ENCODE data around the gene SLC30A2. TPM values are rescaled to one million over a fixed set of nuclear protein-coding genes. Genes with fewer than 3 reads are reported as not detected.

Gene SLC30A2
- total and polyA plus RNA-seq, 2 of the 13 experiments (the other 11 are each of a cell fraction or from before 2014, with no cell fraction given), result not detected

DNA sequence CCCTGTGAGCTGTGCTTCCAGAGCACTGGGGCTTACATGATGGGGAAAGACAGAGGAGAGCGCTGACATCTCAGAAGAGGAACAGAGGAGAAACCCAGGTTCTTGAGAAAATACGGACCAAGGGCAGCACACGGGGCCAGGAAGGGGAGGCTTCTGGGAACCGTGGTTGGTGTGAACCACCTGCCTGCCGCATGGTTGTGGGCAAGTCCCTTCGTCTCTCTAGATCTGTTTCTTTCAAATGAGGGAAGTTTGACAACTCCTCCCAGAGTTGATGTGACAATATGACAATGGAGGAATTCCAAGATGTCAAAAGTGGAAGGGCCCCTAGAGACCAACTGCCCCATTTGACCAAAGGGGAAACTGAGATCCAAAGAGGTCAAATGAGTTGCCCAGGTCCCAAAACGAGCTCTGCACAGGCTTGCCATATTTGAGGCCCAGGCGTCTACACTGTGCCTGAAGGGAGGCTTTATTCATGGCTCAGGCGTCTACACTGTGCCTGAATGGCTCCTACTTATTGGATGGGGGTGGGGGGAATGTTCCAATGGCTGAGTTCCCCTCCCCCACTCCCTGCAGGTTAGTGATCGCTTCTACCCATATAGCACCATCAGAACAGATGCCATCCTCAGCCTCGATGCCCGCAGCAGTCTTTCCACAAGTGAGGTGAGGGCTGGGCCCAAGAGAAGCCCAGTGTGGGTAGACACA lies 13.1 kb downstream of the SLC30A2 start:
- Histone ChIP-seq H3K27me3 (ENCODE audit: control insufficient read depth in 1 of 2, insufficient read depth in 2 of 2, low read length in 2 of 2) (peaks cover 0 to 27% of the 10 kb centered on the region in 2 experiments; a peak in 4 of 5 replicates), H3K9ac (ENCODE audit: insufficient read depth, low read depth, low read length) (no peak overlapping the region), H3K4me3 (replicated peaks in 1 of 3; ENCODE audit: insufficient read depth in 1 of 3, low read depth in 2 of 3, low read length in 3 of 3) (no peak overlapping the region), H3K4me1 (ENCODE audit: insufficient read depth, low read length) (peaks cover 55% of the 10 kb centered on the region), H3K36me3 (replicated peaks in 1 of 2; ENCODE audit: control insufficient read depth in 1 of 2, insufficient read depth in 2 of 2, low read length in 2 of 2) (no peaks in the 10 kb centered on the region), H3K79me2 (ENCODE audit: insufficient read depth, low read length) (no peaks in the 10 kb centered on the region), H4K20me1 (ENCODE audit: insufficient read depth, low read length) (no peaks in the 10 kb centered on the region), H2AFZ (ENCODE audit: low read length) (no peak overlapping the region), H3K4me2 (ENCODE audit: low read depth, low read length) (no peak overlapping the region), H3K9me3 (ENCODE audit: low read length) (no peaks in the 10 kb centered on the region), H3K27ac (ENCODE audit: extremely low read length, insufficient read depth, low read length) (no peak overlapping the region)
- ATAC-seq (no peak), FAIRE-seq (no peak), DNase-seq (ENCODE audit: low spot score) (no peak)
- no TSS peak for BruUV-seq (replicated peaks)
- WGBS (ENCODE audit: low lambda C conversion rate), result 37% methylated on average over 11 of the region's 12 CpGs
- intact Hi-C loops (cut with micrococcal nuclease; ENCODE audit: unreplicated experiment) (no loop called here), in situ Hi-C loops (cut with HindIII; ENCODE audit: extremely low pct_ligation_motif_present, low pct_unique_long_range_greater_than_20kb) (no loop called here)
- TF ChIP-seq ZNF124 (CRISPR knock-in tag; IDR thresholded peaks at IDR 0.05) (no peak), ISL2 (CRISPR knock-in tag; IDR thresholded peaks at IDR 0.05) (no peak), NFIC (IDR thresholded peaks at IDR 0.05; ENCODE audit: low read length) (no peak), RNF2 (conservative IDR thresholded peaks at IDR 0.05; ENCODE audit: low read depth) (no peak), ZNF326 (CRISPR knock-in tag; IDR thresholded peaks at IDR 0.05; ENCODE audit: borderline replicate concordance) (no peak), MTA1 (CRISPR knock-in tag; IDR thresholded peaks at IDR 0.05; ENCODE audit: borderline replicate concordance) (no peak), YEATS4 (CRISPR knock-in tag; IDR thresholded peaks at IDR 0.05; ENCODE audit: borderline replicate concordance) (no peak)
- TF ChIP-seq, protein P1, sequence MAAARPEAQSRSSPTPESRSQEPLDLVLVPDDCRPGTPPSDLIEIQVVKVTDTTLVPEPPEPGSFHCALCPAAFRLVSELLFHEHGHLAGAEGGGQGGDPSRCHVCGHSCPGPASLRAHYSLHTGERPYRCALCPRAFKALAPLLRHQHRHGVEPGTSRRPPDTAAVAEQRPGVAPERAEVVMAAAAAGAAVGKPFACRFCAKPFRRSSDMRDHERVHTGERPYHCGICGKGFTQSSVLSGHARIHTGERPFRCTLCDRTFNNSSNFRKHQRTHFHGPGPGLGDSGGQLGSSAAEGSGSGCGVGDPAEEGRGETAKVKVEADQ (CRISPR knock-in tag; IDR thresholded peaks at IDR 0.05; ENCODE audit: borderline replicate concordance), result no peak
- CTCF ChIA-PET (ENCODE audit: low intra/inter-chr PET ratio, low total read pairs), result no interaction called here
- POLR2A ChIA-PET, result no interaction called here
